ENCODE data around the gene ASXL3.

- TF ChIP-seq SNAI2 (CRISPR knock-in tag; IDR thresholded peaks at IDR 0.05) (no peak), RARB (CRISPR knock-in tag; IDR thresholded peaks at IDR 0.05) (no peak), ZNF70 (CRISPR knock-in tag; IDR thresholded peaks at IDR 0.05) (no peak), ZFP30 (CRISPR knock-in tag; IDR thresholded peaks at IDR 0.05) (no peak), CREB5 (CRISPR knock-in tag; IDR thresholded peaks at IDR 0.05; ENCODE audit: low read depth) (no peak), ESRRG (CRISPR knock-in tag; IDR thresholded peaks at IDR 0.05) (no peak), ZC3H10 (CRISPR knock-in tag; IDR thresholded peaks at IDR 0.05) (no peak), ZFP3 (CRISPR knock-in tag; IDR thresholded peaks at IDR 0.05) (no peak), GLIS3 (CRISPR knock-in tag; IDR thresholded peaks at IDR 0.05) (no peak), PPARA (CRISPR knock-in tag; IDR thresholded peaks at IDR 0.05; ENCODE audit: borderline replicate concordance) (no peak)
- TF ChIP-seq, protein P1, sequence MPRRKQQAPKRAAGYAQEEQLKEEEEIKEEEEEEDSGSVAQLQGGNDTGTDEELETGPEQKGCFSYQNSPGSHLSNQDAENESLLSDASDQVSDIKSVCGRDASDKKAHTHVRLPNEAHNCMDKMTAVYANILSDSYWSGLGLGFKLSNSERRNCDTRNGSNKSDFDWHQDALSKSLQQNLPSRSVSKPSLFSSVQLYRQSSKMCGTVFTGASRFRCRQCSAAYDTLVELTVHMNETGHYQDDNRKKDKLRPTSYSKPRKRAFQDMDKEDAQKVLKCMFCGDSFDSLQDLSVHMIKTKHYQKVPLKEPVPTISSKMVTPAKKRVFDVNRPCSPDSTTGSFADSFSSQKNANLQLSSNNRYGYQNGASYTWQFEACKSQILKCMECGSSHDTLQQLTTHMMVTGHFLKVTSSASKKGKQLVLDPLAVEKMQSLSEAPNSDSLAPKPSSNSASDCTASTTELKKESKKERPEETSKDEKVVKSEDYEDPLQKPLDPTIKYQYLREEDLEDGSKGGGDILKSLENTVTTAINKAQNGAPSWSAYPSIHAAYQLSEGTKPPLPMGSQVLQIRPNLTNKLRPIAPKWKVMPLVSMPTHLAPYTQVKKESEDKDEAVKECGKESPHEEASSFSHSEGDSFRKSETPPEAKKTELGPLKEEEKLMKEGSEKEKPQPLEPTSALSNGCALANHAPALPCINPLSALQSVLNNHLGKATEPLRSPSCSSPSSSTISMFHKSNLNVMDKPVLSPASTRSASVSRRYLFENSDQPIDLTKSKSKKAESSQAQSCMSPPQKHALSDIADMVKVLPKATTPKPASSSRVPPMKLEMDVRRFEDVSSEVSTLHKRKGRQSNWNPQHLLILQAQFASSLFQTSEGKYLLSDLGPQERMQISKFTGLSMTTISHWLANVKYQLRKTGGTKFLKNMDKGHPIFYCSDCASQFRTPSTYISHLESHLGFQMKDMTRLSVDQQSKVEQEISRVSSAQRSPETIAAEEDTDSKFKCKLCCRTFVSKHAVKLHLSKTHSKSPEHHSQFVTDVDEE (CRISPR knock-in tag; IDR thresholded peaks at IDR 0.05) = no peak
- TF ChIP-seq, protein P2, sequence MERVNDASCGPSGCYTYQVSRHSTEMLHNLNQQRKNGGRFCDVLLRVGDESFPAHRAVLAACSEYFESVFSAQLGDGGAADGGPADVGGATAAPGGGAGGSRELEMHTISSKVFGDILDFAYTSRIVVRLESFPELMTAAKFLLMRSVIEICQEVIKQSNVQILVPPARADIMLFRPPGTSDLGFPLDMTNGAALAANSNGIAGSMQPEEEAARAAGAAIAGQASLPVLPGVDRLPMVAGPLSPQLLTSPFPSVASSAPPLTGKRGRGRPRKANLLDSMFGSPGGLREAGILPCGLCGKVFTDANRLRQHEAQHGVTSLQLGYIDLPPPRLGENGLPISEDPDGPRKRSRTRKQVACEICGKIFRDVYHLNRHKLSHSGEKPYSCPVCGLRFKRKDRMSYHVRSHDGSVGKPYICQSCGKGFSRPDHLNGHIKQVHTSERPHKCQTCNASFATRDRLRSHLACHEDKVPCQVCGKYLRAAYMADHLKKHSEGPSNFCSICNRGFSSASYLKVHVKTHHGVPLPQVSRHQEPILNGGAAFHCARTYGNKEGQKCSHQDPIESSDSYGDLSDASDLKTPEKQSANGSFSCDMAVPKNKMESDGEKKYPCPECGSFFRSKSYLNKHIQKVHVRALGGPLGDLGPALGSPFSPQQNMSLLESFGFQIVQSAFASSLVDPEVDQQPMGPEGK (CRISPR knock-in tag; IDR thresholded peaks at IDR 0.05; ENCODE audit: borderline replicate concordance) = no peak
- TF ChIP-seq, protein P3, sequence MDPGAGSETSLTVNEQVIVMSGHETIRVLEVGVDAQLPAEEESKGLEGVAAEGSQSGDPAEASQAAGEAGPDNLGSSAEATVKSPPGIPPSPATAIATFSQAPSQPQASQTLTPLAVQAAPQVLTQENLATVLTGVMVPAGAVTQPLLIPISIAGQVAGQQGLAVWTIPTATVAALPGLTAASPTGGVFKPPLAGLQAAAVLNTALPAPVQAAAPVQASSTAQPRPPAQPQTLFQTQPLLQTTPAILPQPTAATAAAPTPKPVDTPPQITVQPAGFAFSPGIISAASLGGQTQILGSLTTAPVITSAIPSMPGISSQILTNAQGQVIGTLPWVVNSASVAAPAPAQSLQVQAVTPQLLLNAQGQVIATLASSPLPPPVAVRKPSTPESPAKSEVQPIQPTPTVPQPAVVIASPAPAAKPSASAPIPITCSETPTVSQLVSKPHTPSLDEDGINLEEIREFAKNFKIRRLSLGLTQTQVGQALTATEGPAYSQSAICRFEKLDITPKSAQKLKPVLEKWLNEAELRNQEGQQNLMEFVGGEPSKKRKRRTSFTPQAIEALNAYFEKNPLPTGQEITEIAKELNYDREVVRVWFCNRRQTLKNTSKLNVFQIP (CRISPR knock-in tag; IDR thresholded peaks at IDR 0.05; ENCODE audit: borderline replicate concordance, low read depth) = no peak
- TF ChIP-seq, protein P4, sequence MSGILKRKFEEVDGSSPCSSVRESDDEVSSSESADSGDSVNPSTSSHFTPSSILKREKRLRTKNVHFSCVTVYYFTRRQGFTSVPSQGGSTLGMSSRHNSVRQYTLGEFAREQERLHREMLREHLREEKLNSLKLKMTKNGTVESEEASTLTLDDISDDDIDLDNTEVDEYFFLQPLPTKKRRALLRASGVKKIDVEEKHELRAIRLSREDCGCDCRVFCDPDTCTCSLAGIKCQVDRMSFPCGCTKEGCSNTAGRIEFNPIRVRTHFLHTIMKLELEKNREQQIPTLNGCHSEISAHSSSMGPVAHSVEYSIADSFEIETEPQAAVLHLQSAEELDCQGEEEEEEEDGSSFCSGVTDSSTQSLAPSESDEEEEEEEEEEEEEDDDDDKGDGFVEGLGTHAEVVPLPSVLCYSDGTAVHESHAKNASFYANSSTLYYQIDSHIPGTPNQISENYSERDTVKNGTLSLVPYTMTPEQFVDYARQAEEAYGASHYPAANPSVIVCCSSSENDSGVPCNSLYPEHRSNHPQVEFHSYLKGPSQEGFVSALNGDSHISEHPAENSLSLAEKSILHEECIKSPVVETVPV (CRISPR knock-in tag; IDR thresholded peaks at IDR 0.05) = no peak
Measured at GRCh38 chr18:33616556-33616955, 38.5 kb downstream of the ASXL3 start.
